OCI-M2 (cell line): ENCODE results near the gene MRPL28.

ENCODE experiments used
- DNase-seq: peaks from one replicate; lab custom pipeline; 2025; ENCODE audit not compliant: unreplicated experiment; lab: John Stamatoyannopoulos, UW

The MRPL28 gene

GRCh38 chr16:317583-317982, 52.8 kb downstream of the MRPL28 start:
- DNase-seq, result no peak
